Measurements from ENCODE around the gene TEX29.

DNA sequence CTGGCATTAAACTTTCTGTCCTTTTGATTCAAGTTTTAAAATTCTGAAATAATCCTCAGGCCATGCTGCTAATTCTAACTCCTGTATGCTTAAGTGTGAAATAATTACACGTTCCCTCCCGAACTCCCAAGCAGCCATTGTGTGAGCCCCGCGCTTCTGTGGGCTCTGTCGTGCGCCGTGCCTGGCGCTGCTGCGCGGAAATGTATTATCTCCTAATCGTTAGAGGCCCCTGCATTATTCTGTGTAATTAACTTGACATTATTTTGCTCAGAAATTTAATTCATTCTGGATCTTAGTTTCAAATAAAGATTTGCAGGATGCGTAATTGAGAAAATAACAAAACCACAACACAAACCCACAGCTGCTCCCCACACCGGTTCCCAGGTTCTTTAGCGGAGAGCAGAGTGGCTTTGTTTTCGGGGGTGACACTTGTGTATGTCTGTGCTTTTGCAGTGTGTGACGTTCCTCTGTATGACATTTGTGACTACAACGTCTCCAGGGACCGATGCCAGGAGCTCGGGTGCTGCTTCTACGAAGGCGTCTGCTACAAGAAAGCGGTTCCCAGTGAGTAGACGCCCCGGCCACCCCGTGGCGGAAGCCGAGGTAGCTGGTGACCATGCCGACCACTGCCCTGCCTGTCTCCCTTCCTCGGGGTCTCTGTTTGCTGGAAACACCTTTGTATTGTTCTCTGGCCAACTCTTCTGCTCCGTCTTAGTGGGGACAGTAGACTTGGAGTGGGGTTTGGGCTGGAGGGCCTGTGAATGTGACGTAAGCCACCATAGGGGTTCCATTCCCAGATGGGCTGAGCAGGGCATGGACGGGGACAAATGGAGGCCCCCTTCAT is 7.5 kb downstream of the TEX29 start:
- TF ChIP-seq EZH2 (IDR thresholded peaks at IDR 0.05; ENCODE audit: borderline replicate concordance, insufficient read depth, low read depth, low read length, poor library complexity, severe bottlenecking), result no peak
- no peak for TF ChIP-seq CTCF (IDR thresholded peaks at IDR 0.05)
